VCaP (cell line): Measurements from ENCODE around the gene MRPS31.

ENCODE experiments used
- H3K27ac ChIP-seq: fragments of 450-650 bp; 2 replicates; pipeline ENCODE4 v1.5.1; 2017
- TF ChIP-seq, protein P1 (sequence below): fragments of 450-650 bp; conservative IDR thresholded peaks from 2 replicates; pipeline ENCODE4 v1.5.1; 2017; ENCODE audit warnings: mild to moderate bottlenecking, moderate library complexity

MRPS31 gene

DNA sequence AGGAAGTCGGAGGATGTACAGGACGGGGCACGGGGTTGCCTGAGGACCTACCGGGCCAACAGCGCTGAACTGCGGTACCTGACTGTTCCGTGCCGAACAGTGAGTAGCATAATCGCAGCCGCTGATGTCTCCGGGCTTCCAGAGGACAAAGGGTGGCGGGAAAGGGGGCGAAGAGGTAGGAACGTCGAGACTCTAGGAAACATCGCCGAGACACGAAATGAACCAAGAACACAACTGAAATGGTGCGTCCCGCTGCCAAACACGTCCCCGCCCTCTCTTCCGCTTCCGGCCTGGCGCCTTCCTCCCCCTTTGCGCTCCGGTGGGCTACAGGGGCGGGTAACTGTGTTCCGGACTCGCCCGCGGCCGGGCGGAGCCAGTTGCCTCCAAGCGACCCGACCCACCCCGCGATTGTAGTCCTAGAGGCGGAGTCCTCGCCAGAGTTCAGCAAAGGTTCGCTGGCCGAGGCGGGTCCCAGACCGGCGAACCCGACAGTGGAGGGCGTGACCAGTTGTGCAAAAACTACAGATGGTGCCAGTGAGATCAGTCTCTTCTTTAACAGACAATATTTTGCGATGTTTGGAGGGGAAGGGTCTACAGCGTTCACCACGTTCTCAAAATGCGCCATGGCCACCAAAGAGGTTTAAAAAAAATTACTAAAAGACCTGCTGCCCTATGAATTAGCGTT is at the start of gene MRPS31:
MRPS31 (minus strand) TSS at position 257 of the 685 bp plus-strand sequence; CDS start at position 203, 54 bp downstream.
- TF ChIP-seq, protein P1, sequence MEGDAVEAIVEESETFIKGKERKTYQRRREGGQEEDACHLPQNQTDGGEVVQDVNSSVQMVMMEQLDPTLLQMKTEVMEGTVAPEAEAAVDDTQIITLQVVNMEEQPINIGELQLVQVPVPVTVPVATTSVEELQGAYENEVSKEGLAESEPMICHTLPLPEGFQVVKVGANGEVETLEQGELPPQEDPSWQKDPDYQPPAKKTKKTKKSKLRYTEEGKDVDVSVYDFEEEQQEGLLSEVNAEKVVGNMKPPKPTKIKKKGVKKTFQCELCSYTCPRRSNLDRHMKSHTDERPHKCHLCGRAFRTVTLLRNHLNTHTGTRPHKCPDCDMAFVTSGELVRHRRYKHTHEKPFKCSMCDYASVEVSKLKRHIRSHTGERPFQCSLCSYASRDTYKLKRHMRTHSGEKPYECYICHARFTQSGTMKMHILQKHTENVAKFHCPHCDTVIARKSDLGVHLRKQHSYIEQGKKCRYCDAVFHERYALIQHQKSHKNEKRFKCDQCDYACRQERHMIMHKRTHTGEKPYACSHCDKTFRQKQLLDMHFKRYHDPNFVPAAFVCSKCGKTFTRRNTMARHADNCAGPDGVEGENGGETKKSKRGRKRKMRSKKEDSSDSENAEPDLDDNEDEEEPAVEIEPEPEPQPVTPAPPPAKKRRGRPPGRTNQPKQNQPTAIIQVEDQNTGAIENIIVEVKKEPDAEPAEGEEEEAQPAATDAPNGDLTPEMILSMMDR: no peak
- peak within 1 kb of the TSS; percentile 85 for H3K27ac ChIP-seq

DNA sequence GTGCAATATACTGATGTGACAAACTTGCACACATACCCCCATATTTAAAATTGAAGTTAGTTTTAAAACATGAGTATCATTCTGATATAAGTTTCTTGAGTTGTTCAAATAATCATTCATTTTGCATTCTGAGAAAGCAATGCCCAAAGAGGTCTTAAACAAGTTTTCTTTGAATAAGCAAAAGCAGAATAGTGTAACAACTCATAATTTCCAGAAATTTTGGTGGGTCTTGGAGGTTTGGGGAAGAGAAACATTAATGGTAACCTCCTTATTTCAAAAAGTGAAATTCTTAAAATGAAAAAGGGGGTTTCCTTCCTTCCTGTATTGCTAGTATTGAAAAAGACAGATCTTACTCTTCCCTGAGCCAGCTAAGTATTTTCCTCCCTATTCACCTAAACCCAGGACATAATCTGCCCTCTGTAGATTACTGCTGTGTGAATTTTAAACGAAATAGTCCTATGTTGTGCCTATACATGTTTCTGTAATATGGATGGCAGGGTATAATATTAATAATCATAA is 48.9 kb upstream of the MRPS31 start:
- no peak overlapping the region for H3K27ac ChIP-seq
- TF ChIP-seq, protein P1: no peak

DNA sequence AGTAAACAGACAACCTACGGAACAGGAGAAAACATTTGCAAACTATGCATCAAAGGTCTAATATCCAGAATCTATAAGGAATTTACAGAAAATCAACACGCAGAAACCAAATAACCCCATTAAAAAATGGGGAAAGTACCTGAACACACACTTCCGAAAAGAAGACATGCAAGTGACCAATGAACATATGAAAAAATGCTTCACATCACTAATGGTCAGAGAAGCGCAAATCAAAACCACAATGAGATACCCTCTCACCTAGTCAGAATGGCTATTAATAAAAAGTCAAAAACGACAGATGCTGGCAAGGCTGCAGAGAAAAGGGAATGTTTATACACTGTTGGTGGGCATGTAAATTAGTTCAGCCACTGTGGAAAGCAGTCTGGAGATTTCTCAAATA is 47.9 kb upstream of the MRPS31 start:
- TF ChIP-seq, protein P1: no peak
- no peak overlapping the region for H3K27ac ChIP-seq

DNA sequence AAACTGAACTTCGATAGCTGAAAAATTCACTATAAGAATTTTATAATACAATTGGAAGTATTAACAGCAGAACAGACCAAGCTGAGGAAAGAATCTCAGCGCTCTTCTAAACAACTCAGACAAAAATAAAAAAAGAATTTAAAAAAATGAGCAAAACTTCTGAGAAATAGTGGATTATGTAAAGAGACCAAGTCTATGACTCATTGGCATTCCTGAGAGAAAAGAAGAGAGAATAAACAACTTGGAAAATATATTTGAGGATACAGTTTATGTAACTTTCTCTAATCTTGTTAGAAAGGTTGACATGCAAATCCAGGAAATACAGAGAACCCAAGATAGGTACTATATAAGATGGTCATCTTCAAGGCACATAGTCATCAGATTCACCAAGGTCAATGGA is 43.8 kb upstream of the MRPS31 start:
- H3K27ac ChIP-seq: no peak overlapping the region
- TF ChIP-seq, protein P1: no peak

DNA sequence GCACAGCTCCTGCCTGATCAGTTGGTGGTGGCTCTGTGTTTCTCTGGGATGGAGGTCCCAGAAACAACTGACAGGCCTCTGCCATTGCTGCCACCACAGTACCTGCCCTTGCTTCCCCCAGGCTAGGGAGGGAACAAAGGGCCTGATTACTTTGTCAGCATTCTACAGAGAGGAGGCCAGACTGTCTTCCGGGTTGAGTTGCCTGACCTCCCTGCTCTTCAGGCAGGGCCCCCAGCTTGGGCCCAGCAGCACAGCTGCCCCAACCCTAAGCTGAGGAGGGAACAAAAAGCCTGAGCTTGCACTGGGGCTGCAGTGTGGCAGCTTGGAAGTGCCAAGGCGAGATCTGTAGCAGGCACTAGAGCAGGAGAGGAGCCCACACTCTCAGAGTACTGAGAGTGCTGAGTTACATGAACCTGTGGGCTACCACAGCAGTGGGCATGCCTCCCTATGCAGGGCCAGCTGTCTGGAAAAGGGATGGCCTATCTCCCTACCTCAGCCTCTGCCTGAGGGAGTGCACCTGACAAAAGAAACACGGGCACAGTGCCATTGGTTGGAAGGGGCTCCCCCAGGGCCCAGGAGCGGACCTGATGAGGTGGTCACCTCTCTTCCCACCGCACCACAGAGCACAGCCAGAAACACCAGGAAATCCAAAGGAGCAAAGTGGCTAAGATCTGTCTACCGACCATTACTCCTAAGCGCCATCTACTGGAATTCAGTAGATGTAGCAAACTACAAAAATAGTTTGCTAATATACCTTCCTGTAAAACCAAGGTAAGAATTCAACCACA is 42.9 kb upstream of the MRPS31 start:
- TF ChIP-seq, protein P1: peak; percentile 81
- H3K27ac ChIP-seq: no peak overlapping the region; the same call in 1 of the 2 replicates

DNA sequence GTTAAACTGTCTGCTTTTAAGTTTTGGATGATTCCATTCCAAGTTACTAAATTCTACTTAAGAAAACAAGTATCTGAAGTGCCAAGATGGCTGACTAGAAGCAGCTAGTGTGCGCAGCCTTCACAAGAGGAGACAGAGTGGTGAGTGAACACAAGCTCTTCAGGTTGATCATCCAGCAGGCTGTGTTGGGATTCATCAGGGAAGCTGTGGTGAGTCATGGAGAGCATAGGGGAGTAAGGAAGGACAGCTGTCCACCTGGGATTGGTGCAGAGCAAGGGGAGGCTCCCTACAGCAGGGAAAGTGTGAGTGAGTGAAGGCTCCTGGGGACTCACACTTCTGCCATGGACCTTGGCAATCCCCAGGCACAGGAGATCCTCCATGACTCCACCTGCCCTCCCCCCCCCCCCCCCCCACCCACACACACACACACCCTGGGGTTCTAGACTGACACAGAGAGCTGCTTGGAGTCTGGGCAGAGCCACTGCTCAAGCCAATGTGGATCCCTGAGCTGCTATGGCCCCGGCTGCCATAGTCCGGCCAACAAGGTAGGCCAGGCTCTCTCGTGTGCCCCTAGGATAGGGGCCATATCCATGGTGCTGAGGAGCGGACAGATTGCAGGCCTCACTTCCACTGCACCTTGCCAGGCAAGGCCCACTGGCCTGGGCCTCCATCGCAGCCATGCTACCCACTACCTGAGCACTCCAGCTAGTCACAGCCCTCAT is 41.9 kb upstream of the MRPS31 start:
- TF ChIP-seq, protein P1: no peak
- no peak overlapping the region for H3K27ac ChIP-seq

DNA sequence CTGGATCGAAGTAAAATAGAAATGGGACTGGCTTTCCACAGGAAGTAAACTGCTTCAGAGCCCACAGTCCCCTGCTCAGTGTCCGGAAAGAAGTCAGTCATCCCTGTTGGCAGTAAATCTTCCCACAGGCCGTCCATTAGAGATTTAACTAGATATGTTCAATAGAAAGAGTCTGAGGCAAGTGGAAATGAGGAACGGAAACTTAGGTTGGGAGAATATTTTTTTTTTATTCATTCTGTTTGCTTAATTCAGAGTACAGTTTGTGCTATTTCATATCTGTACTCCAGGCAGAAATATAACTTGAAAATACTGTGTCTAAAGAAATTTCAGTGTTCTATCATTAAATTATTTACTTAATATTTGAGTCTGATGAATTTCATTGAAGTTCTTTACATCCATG is 41.1 kb upstream of the MRPS31 start:
- TF ChIP-seq, protein P1: no peak
- no peak overlapping the region for H3K27ac ChIP-seq
